SKM-1 treated with dmso at 0.1 percent for 144 hours (cell line): ENCODE data around the gene KRT80.

ENCODE experiments used
- DNase-seq: peaks from one replicate; lab custom pipeline; 2025; ENCODE audit not compliant: unreplicated experiment; lab: John Stamatoyannopoulos, UW

KRT80 gene

GRCh38 chr12:52156757-52157565 is 34.9 kb downstream of the KRT80 start:
- DNase-seq, result no peak

GRCh38 chr12:52156311-52156710 is 35.5 kb downstream of the KRT80 start:
- DNase-seq, result no peak

GRCh38 chr12:52155048-52155868 is 36.6 kb downstream of the KRT80 start:
- DNase-seq, result no peak

GRCh38 chr12:52152905-52153317 is 38.9 kb downstream of the KRT80 start:
- DNase-seq, result no peak

GRCh38 chr12:52151837-52152783 is 39.7 kb downstream of the KRT80 start:
- no peak for DNase-seq

GRCh38 chr12:52151153-52151836 is 40.5 kb downstream of the KRT80 start:
- DNase-seq, result no peak

GRCh38 chr12:52149651-52150241 is 42.1 kb downstream of the KRT80 start:
- no peak for DNase-seq

GRCh38 chr12:52149182-52149641 is 42.6 kb downstream of the KRT80 start:
- no peak for DNase-seq

GRCh38 chr12:52148464-52149181 is 43.2 kb downstream of the KRT80 start:
- DNase-seq, result no peak

- DNase-seq, result no peak
Observed at GRCh38 chr12:52147964-52148463, 43.8 kb downstream of the KRT80 start.

GRCh38 chr12:52147367-52147963 is 44.3 kb downstream of the KRT80 start:
- DNase-seq, result no peak

- DNase-seq, result no peak
Observed at GRCh38 chr12:52146822-52147366, 44.9 kb downstream of the KRT80 start.

- no peak for DNase-seq
Observed at GRCh38 chr12:52146089-52146821, 45.6 kb downstream of the KRT80 start.

- DNase-seq, result no peak
Observed at GRCh38 chr12:52145228-52146088, 46.4 kb downstream of the KRT80 start.

- DNase-seq, result no peak
Observed at GRCh38 chr12:52144512-52145227, 47.1 kb downstream of the KRT80 start.

GRCh38 chr12:52142431-52142830 is 49.4 kb downstream of the KRT80 start:
- DNase-seq, result no peak
